HEK293 (cell line): ENCODE measurements around the gene OPN1SW.

Experiments used
- CTCF ChIA-PET: fragments of 350-600 bp; formaldehyde crosslinking; extraction: SDS; loops from one replicate; lab custom pipeline; 2021; ENCODE audit warnings: antibody characterized with exemption; lab: Yijun Ruan, JAX
- POLR2A ChIA-PET: fragments of 300-600 bp; formaldehyde crosslinking; extraction: SDS; loops from one replicate; lab custom pipeline; 2020; ENCODE audit warnings: antibody characterized with exemption, inconsistent platforms; lab: Yijun Ruan, JAX
- H3K27ac ChIP-seq: fragments of 200-500 bp; sonication (Bioruptor generic); 2 replicates; pipeline ENCODE4 v1.5.1; 2014; ENCODE audit warnings: low read depth, low read length, control low read depth, inconsistent platforms; ENCODE audit errors: extremely low read depth
- H3K36me3 ChIP-seq, 2 experiments: fragments of 200-500 bp in 1 of 2; sonication (Bioruptor generic) in 1 of 2; 1 replicate in 1 of 2; 2 replicates in 1 of 2; pipeline ENCODE4 v1.5.1; 2014 to 2017; ENCODE audit warnings: inconsistent platforms in 2 of 2, low read length in 2 of 2; ENCODE audit not compliant: control insufficient read depth in 2 of 2, insufficient read depth in 1 of 2
- H3K4me1 ChIP-seq: fragments of 200-500 bp; sonication (Bioruptor generic); 2 replicates; pipeline ENCODE4 v1.5.1; 2014; ENCODE audit warnings: mild to moderate bottlenecking, low read length, inconsistent platforms; ENCODE audit not compliant: control insufficient read depth, insufficient read depth
- H3K4me3 ChIP-seq: 2 replicates; pipeline ENCODE4 v1.5.1; 2011; ENCODE audit warnings: low read depth, mild to moderate bottlenecking, control low read depth, low read length, moderate library complexity
- H3K9me3 ChIP-seq: fragments of 200-500 bp; sonication (Bioruptor generic); 2 replicates; pipeline ENCODE4 v1.5.1; 2014; ENCODE audit warnings: low read depth, low read length, inconsistent platforms; ENCODE audit not compliant: control insufficient read depth, insufficient read depth
- FEZF1 ChIP-seq: fragments of 450-650 bp; formaldehyde crosslinking; IDR thresholded peaks from 2 replicates; pipeline ENCODE4 v1.5.1; 2016; ENCODE audit warnings: missing biosample characterization, missing genetic modification characterization
- GFI1B ChIP-seq: fragments of 450-650 bp; formaldehyde crosslinking; IDR thresholded peaks from 2 replicates; pipeline ENCODE4 v1.5.1; 2016; ENCODE audit warnings: missing biosample characterization, missing genetic modification characterization
- KLF16 ChIP-seq: fragments of 450-650 bp; formaldehyde crosslinking; IDR thresholded peaks from 2 replicates; pipeline ENCODE4 v1.5.1; 2017; ENCODE audit warnings: missing biosample characterization, missing genetic modification characterization
- PRDM10 ChIP-seq: fragments of 450-650 bp; formaldehyde crosslinking; IDR thresholded peaks from 2 replicates; pipeline ENCODE4 v1.5.1; 2016; ENCODE audit warnings: missing biosample characterization, missing genetic modification characterization
- SP3 ChIP-seq: fragments of 450-650 bp; formaldehyde crosslinking; IDR thresholded peaks from 2 replicates; pipeline ENCODE4 v1.5.1; 2016; ENCODE audit warnings: missing biosample characterization, missing genetic modification characterization
- SP7 ChIP-seq: fragments of 450-650 bp; formaldehyde crosslinking; IDR thresholded peaks from 2 replicates; pipeline ENCODE4 v1.5.1; 2016; ENCODE audit warnings: missing biosample characterization, missing genetic modification characterization
- ZBTB20 ChIP-seq: fragments of 450-650 bp; formaldehyde crosslinking; IDR thresholded peaks from 2 replicates; pipeline ENCODE4 v1.5.1; 2016; ENCODE audit warnings: missing biosample characterization, missing genetic modification characterization
- ZFP37 ChIP-seq: fragments of 450-650 bp; formaldehyde crosslinking; IDR thresholded peaks from 2 replicates; pipeline ENCODE4 v1.5.1; 2016; ENCODE audit warnings: missing biosample characterization, missing genetic modification characterization
- ZNF133 ChIP-seq: fragments of 450-650 bp; formaldehyde crosslinking; IDR thresholded peaks from 2 replicates; pipeline ENCODE4 v1.5.1; 2016; ENCODE audit warnings: missing biosample characterization, missing genetic modification characterization
- ZNF174 ChIP-seq: fragments of 450-650 bp; formaldehyde crosslinking; IDR thresholded peaks from 2 replicates; pipeline ENCODE4 v1.5.0; 2017; ENCODE audit warnings: missing biosample characterization, mild to moderate bottlenecking, missing genetic modification characterization
- ZNF202 ChIP-seq: fragments of 450-650 bp; formaldehyde crosslinking; IDR thresholded peaks from 2 replicates; pipeline ENCODE4 v1.5.1; 2016; ENCODE audit warnings: missing biosample characterization, missing genetic modification characterization, borderline replicate concordance
- ZNF335 ChIP-seq: fragments of 450-650 bp; formaldehyde crosslinking; conservative IDR thresholded peaks from 2 replicates; pipeline ENCODE4 v1.5.1; 2016; ENCODE audit warnings: missing biosample characterization, missing genetic modification characterization
- ZNF37A ChIP-seq: fragments of 450-650 bp; IDR thresholded peaks from 2 replicates; pipeline ENCODE4 v1.5.1; 2018; ENCODE audit warnings: missing biosample characterization, missing genetic modification characterization
- ZNF48 ChIP-seq: fragments of 450-650 bp; formaldehyde crosslinking; IDR thresholded peaks from 2 replicates; pipeline ENCODE4 v1.5.1; 2016; ENCODE audit warnings: missing biosample characterization, missing genetic modification characterization
- ZNF513 ChIP-seq: fragments of 450-650 bp; IDR thresholded peaks from 2 replicates; pipeline ENCODE4 v1.5.1; 2018; ENCODE audit warnings: missing biosample characterization, missing genetic modification characterization
- ZNF518A ChIP-seq: fragments of 450-650 bp; formaldehyde crosslinking; conservative IDR thresholded peaks from 2 replicates; pipeline ENCODE4 v1.5.1; 2016; ENCODE audit warnings: low read depth, missing biosample characterization, missing genetic modification characterization
- ZNF623 ChIP-seq: fragments of 450-650 bp; formaldehyde crosslinking; IDR thresholded peaks from 2 replicates; pipeline ENCODE4 v1.5.1; 2016; ENCODE audit warnings: missing biosample characterization, missing genetic modification characterization
- ZNF658 ChIP-seq: fragments of 450-650 bp; formaldehyde crosslinking; IDR thresholded peaks from 2 replicates; pipeline ENCODE4; 2016; ENCODE audit warnings: missing biosample characterization, missing genetic modification characterization
- ZNF660 ChIP-seq: fragments of 450-650 bp; IDR thresholded peaks from 2 replicates; pipeline ENCODE4 v1.5.1; 2018; ENCODE audit warnings: missing biosample characterization, mild to moderate bottlenecking, missing genetic modification characterization
- ZNF777 ChIP-seq: fragments of 450-650 bp; formaldehyde crosslinking; IDR thresholded peaks from 2 replicates; pipeline ENCODE4 v1.5.1; 2017; ENCODE audit warnings: missing biosample characterization, missing genetic modification characterization, borderline replicate concordance
- ZNF792 ChIP-seq: fragments of 450-650 bp; formaldehyde crosslinking; IDR thresholded peaks from 2 replicates; pipeline ENCODE4 v1.5.1; 2016; ENCODE audit warnings: missing biosample characterization, missing genetic modification characterization
- ZNF843 ChIP-seq: fragments of 450-650 bp; formaldehyde crosslinking; IDR thresholded peaks from 2 replicates; pipeline ENCODE4 v1.5.1; 2016; ENCODE audit warnings: missing biosample characterization, missing genetic modification characterization
- TF ChIP-seq, protein P1 (sequence below): fragments of 450-650 bp; formaldehyde crosslinking; IDR thresholded peaks from 2 replicates; pipeline ENCODE4 v1.5.1; 2016; ENCODE audit warnings: missing biosample characterization, missing genetic modification characterization

Gene OPN1SW

GRCh38 chr7:128783143-128783861, 7.7 kb upstream of the OPN1SW start:
- Histone ChIP-seq H3K4me1 (no peaks in the 10 kb centered on the region), H3K4me3 (no peak overlapping the region), H3K27ac (no peak overlapping the region), H3K9me3 (no peaks in the 10 kb centered on the region), H3K36me3 (no peaks in the 10 kb centered on the region)
- POLR2A ChIA-PET: interaction anchor here (0.6 to 1.6 kb wide), 2 partner anchors 8 to 276 kb away, joined by 4 to 6 read pairs; partner anchors contain the start of gene CCDC136
- CTCF ChIA-PET: no interaction called here
- TF ChIP-seq ZNF518A (0 out of 2 replicates have a peak, but pooled peaks have one; percentile 41), KLF16 (tag by site-specific recombination) (peak; percentile 88), GFI1B (tag by site-specific recombination) (no peak), ZNF202 (tag by site-specific recombination) (no peak), ZNF48 (tag by site-specific recombination) (no peak), FEZF1 (tag by site-specific recombination) (0 out of 2 replicates have a peak, but pooled peaks have one; percentile 11), SP7 (tag by site-specific recombination) (peak; percentile 79), ZNF777 (tag by site-specific recombination) (no peak), ZNF623 (0 out of 2 replicates have a peak, but pooled peaks have one; percentile 11), ZNF792 (tag by site-specific recombination) (no peak), ZNF660 (tag by site-specific recombination) (peak; percentile 93), SP3 (tag by site-specific recombination) (peak; percentile 56; the same call in 1 of the 2 replicates), ZNF513 (no peak; the same call in 1 of the 2 replicates), ZNF174 (tag by site-specific recombination) (no peak), ZNF133 (tag by site-specific recombination) (0 out of 2 replicates have a peak, but pooled peaks have one; percentile 9), ZNF658 (tag by site-specific recombination) (no peak), ZBTB20 (tag by site-specific recombination) (peak; percentile 28; the same call in 1 of the 2 replicates), ZNF37A (tag by site-specific recombination) (no peak), ZFP37 (tag by site-specific recombination) (no peak), ZNF335 (tag by site-specific recombination) (peak; percentile 61), ZNF843 (tag by site-specific recombination) (peak; percentile 62; the same call in 1 of the 2 replicates), PRDM10 (no peak; the same call in none of the 2 replicates)
- TF ChIP-seq, protein P1, sequence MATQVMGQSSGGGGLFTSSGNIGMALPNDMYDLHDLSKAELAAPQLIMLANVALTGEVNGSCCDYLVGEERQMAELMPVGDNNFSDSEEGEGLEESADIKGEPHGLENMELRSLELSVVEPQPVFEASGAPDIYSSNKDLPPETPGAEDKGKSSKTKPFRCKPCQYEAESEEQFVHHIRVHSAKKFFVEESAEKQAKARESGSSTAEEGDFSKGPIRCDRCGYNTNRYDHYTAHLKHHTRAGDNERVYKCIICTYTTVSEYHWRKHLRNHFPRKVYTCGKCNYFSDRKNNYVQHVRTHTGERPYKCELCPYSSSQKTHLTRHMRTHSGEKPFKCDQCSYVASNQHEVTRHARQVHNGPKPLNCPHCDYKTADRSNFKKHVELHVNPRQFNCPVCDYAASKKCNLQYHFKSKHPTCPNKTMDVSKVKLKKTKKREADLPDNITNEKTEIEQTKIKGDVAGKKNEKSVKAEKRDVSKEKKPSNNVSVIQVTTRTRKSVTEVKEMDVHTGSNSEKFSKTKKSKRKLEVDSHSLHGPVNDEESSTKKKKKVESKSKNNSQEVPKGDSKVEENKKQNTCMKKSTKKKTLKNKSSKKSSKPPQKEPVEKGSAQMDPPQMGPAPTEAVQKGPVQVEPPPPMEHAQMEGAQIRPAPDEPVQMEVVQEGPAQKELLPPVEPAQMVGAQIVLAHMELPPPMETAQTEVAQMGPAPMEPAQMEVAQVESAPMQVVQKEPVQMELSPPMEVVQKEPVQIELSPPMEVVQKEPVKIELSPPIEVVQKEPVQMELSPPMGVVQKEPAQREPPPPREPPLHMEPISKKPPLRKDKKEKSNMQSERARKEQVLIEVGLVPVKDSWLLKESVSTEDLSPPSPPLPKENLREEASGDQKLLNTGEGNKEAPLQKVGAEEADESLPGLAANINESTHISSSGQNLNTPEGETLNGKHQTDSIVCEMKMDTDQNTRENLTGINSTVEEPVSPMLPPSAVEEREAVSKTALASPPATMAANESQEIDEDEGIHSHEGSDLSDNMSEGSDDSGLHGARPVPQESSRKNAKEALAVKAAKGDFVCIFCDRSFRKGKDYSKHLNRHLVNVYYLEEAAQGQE (tag by site-specific recombination): peak; percentile 49; the same call in 1 of the 2 replicates
